NT2/D1 (cell line): ENCODE measurements around the gene CHTOP.

Experiments
- SUZ12 ChIP-seq: IDR thresholded peaks from 2 replicates; pipeline ENCODE4 v1.6.1; 2011; ENCODE audit not compliant: insufficient read length, insufficient read depth; ENCODE audit errors: extremely low read depth
- YY1 ChIP-seq: IDR thresholded peaks from 2 replicates; pipeline ENCODE4 v1.6.1; 2011; ENCODE audit not compliant: insufficient read length, insufficient read depth

GRCh38 chr1:153624965-153625611 is 8.8 kb upstream of the CHTOP start:
- no peak for TF ChIP-seq YY1
- TF ChIP-seq SUZ12 = no peak
